NCI-H345 treated with DMSO at 0.1 percent for 48 hours (cell line): ENCODE results near the gene FRK.
"Not testable (repeated sequence)": the region's sequence is repeated elsewhere in the genome, so short reads cannot be mapped to it uniquely, and the experiment has no call there.

Experiments used
- DNase-seq: peaks from one replicate; lab custom pipeline; 2025; ENCODE audit not compliant: unreplicated experiment; lab: John Stamatoyannopoulos, UW

FRK gene

DNA sequence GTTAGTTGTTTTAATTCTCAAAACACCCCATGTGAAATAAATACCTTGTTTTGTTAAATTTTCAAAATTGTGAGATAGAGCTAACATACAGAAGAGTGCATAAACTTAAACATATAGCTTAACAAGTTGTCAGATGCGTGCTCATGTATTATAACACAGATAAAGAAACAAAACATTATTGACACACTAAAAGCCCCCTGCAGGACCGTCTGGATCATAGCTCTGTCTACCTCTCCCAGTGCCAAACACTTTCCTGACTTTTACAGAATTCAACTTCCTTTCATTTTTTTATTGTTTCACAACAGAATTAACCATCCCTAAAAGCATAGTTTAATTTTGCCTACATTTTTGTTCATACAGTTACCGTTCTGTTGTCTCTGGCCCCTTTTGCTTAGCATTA lies 17.8 kb upstream of the FRK start:
- no peak for DNase-seq

DNA sequence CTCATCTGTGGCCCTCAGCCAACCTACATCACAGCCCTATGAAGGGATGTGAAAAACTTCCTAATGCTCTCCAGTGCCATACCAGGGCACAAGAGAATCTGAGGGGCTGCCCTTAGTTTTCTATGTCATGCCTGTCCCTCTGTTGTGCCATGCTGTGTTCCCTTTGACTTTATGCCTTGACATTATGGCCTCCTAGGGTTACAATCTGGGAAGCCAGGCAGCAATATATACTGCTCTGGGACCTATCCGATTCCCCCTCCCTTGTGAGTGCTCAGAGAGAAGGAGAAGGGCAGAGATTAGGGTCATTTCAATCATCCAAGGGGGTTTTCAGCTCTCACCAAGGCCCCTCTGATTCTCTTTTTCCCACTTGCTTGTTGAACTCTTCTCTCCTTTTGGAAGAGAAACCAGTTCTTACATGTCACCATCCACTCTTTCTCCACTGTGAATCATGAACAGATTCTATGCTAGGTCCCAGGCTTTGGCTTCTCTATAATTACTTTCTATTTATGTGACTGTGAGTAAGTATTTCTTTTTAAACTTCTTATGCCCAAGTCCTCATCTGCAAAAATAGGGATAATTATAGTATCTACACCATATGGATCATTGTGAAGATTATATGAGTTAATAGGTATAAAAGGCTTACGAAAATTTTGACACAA lies 14.2 kb upstream of the FRK start:
- DNase-seq = no peak

DNA sequence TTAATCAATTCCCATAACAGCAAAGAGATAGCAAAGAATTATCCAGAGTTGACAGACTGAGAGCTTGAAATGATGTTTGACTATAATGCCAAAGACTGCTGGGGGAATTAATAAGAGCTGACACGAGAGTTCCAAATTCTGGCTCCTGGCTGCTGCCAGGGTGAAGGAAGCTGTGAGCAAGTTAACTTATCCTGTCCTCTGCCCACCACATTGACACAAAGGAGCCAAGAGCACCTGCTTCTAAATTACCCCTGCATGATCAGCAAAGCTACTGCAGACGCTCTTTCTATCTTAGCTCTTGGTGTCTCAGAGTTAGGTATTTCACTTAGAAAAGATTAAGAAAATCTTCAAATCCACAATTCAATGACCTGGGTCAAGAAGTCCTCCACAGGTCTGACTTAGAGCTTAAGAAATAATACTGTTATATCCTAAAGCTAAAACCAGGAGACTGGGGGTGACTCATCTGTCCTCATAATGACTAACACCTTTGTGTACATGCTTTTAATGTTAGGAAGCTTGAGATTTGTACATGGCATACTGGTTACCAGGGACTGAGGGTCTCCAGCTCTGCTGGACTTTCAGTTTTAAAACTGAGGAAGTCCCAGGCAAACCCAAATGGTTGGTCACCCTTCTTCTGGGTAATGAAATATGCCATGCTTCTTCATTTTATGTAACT lies 13.2 kb upstream of the FRK start:
- DNase-seq = no peak

DNA sequence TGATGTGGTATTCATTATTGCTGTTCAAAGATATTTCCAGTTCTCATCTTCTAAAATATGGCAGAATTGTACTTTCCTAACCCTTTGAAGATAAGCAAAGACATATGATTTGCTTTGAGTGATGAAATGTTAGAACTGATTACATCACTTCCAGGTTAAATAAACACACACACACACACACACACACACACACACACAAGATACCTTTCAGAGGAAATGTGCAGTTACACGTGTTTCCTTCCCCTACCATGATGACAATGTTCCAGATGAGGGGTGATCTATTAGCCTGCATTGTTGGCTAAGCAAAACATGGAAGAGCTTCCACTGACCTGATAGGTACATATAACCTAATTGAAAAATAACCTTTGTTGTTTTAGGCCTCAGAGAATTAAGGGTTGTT lies 11.7 kb upstream of the FRK start:
- no peak for DNase-seq

DNA sequence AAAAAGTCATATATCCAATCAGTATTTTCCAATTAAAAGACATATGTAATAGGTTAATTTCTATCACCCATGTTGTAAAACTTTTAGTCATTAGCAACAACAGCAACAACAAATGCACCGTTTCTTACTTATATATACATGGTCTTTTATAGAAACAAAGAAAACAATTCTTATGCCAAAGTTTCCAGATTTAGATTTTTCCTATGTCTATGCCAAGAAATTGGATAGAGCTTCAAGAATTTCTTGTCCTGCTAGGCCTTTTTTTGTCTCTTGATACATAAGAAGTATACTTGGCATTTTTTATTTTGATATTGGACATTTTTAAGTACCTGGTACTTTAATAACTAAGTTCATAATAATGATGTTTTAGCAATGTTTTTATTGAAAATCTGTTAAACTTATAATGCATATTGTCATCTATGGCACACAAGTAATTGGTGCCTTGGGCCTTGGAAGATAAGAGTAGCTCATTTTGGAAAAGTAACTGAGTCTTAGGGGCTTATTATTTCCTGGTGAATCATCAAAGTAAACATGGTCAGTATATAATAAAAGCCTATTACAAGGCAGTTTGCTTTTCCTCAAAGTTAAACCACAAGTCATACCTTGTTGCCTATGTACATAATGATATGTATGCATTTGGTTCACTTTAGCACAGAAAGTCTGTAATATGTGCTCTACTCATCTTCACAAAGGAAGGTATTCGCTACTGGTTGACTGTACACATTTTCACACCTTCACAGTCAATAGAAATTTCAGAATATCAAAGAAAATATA lies 10.1 kb upstream of the FRK start:
- DNase-seq = no peak

DNA sequence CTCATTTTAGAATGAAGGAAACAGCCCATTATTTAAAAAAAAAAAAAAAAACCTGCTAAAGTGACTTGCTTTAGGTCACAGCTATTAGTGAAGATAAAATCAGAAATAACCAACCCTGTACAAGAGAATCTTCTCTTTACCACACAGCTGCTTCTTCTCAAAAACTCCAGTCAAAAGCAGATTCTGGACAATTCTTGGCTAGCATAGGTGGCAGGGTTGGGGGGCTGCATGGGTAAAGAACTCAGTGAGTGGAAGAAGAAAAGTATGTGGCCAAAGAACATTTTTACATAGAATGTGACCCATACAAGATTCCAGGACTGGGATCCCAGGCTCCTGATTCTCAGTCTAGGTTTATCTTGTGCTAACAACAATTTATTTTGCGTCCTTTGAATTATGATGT lies 9.4 kb upstream of the FRK start:
- DNase-seq = no peak

DNA sequence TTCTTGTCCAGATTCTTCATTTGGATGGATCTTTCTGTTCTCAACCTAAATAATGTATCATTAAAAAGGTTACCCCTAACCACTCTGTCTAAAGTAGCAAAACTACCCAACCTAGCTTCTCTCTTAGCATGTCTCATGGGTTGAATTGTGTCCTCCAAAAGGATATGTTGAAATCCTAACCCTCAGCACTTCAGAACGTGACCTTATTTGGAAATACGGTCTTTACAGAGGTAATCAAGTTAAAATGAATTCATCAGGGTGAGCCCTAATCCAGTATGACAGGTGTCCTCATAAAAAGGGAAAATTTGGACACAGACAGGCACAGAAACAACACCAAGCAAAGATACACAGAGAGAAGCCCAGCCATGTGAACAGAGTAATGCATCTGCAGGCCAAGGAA lies 6.1 kb upstream of the FRK start:
- no peak for DNase-seq

DNA sequence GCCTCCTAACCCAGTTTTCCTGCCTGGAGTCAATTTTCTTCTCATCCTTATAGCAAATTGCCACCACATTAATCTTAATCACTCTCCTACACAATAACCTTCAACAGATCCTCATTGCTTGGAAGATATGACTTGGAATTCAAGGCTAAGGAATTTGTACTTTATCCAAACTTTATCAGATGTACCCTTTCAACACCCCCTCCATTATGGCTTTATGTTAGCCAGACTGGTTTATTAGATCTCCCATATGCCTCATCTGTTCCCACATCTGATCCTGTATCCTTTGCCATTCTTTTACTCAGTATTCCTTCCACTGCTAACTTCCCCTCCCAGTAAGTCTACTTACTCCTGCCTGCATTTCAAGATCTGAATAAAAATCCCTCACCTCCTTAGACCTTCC lies 4.0 kb upstream of the FRK start:
- no peak for DNase-seq

DNA sequence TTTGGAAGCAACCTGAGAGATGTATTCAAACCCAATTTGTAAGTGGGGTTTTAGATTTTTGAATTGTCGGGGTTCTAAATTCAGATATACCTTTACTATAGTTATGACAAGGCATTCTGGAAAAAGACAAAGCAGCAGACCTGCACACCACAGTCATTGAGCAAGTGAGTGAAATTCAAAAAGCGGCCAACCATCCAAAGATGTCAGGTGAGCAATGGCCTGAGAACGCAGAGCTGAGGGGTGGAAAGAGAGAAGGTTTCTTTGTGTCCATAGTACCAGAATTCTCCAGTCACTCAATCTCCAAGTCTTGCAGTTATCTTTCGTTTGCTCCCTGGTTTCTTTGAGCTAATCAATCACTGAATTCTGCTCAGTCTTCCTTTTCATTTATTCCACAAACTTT lies 1.8 kb upstream of the FRK start:
- DNase-seq = no peak

DNA sequence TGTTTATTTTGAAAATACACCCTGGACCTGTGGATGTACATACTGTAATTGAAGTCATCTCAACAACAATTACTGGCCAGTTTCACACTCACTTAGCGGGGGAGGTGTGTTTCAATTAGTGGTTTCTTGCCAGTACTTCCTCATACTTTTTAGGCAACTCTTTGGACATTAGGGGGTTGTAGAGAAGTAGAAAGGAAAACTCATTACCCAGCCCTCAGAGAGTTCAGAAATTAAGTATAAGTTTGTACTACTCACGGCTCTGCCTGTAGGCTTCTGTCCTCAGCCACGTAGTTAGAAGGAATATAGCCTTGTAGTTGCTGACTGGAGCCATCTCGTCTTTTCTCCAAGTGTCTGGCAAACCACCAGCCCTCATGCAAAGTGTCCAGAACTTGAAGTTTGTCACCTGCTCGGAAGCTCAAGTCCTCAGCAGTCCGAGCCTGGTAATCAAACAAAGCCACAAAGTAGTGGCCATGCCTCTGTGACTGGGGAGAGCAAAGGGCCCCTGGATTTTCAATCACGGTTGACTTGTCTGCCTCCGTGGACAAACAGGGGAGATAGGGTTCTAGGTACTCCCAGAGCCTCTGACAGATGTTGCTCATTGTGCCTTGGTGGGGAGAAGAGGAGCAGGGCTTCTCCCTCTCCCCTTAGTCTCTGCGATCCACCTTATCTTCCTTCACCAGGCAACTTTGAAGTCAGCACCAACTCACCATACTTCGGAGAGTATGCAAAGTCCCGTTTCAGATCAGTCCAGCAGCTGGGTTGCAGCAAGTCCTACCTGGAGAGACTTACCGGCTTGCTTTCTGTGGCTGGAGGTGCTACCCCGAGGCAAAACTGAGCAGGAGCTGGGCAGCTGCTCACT lies 749 bp downstream of the FRK start:
- DNase-seq = no peak

DNA sequence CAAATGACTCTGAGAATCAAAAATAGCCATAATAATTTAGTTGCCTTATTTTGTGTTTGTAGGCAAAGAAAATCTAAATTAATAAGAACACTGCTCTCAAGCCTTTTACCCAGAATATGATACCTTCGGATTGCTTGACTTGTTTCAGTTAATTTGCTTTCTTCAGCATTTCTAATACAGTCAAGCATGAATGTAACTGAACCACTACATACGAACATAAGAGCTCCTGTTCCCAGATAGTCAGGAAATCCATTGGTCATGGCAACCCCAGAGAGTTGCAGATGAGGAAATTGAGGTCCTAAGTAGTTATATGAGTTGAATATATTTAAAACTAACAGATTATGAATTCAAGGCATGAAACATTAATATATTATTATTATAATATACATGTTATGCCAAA lies 2.9 kb downstream of the FRK start:
- no peak for DNase-seq

DNA sequence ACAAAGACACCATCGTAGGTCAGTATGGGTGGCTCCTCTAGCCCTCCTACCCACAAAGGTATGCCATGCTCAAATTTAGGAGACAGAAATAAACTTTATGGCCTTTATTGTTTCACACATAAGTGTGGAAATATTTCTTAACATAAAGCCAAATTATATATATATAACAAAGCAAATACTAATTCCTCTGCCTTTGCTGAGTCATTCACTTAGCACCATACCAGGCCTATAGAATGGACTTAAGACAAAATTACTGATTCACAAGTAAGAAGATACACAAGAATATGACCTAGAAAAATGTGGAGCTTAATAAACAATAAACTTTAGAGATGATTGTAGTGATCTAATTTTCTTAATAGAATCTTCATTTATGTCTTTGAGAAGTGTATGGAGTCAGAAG lies 5.2 kb downstream of the FRK start:
- no peak for DNase-seq

DNA sequence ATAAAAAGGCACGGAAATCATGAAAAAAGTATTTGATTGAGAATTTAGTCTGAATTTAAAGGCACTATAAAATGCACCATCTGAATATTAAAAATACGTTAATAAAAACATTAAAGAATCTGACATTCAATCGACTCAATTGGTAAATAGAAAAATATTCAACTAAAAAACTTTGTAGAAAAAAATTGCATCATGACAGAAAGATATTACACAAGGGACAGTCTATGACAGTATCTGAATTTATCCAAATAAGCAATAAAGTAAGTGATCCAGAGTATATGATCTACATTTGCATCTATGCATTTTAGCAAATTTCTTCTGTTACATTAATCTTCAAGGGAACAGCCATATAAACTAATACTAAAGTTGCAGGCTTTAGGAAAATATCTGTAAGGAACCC lies 9.4 kb downstream of the FRK start:
- no peak for DNase-seq

DNA sequence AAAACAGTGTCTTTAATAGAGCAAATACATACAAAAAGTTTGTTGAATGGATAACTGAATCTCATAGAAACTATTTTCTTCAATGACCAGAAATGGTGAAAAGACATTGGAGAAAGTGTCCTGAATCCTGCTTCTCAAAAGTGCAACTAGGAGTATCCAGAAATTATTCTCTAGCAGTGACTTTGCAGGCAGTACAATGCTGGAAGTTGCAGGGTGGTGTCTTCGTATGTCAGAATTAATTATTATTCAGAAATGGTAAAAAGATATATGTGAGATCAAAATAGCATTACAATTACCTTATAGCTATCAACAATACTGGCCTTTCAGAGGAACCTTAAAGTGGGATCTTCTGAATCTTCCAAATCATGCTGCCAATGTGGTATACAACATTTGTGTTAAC lies 10.0 kb downstream of the FRK start:
- DNase-seq = no peak

DNA sequence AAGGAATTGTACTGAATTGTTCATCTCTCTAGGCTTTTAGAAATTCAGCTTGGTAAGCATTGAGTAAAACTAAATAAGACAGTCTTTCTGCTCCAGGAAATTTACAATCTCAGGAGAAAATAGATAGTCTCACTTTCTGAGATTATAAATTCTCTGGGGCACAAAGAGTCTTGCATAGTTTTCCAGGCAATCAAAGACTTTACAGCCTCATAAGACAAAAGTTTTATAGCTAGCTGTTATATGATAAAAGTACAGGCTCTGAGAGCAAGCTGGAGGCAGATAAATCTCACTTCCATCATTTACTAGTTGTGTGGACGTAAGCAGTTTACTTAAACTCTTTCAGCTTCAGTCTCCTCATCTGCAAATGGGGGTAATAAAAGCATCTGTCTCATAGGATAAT lies 11.4 kb downstream of the FRK start:
- no peak for DNase-seq

DNA sequence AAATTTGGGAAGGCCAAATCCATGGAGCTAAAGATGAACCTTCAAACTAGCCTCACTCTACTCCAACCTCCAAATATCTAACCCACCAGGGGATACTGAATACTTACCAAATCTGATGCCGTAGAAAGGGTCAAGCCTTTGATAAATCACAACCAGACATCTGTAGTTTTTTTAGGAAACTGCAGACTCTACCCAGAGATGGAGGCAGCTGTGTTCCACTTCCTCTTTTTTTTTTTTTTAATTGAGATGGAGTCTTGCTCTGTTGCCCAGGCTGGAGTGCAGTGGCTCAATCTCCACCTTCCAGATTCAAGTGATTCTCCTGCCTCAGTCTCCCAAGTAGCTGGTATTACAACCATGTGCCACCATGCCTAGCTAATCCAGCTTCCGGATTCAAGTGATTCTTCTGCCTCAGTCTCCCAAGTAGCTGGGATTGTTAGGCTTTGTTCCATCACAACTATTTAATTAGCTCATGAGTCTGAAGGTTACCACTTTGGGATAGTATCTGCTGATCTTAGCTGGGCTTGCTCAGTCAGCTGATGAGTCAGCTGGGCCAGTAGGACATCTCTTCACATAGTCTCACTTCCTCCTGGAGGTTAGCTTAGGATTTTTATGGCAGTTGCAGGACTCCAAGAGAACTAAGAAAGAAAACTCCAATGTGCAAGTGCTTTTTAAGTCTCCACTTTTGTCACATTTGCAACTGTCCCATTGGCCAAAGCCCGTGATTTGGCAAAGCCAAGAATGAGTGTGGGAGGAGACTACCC lies 13.3 kb downstream of the FRK start:
- DNase-seq = no peak

DNA sequence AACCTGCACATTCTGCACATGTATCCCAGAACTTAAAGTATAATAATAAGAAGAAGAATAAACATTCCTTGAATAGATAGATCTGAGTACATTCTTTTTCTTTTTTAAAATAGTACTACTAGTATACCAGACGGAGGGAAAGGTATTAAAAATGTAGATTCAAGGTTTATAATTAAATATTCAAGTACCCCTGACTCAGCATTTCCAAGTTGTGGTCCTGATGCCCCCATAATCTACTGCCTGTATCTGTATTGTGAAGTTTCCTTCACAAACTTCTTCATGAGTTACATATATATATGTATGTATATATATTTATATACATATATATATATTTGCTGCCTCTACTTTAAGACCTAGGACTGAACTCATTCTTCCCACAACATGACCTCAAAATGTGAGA lies 14.0 kb downstream of the FRK start:
- no peak for DNase-seq

DNA sequence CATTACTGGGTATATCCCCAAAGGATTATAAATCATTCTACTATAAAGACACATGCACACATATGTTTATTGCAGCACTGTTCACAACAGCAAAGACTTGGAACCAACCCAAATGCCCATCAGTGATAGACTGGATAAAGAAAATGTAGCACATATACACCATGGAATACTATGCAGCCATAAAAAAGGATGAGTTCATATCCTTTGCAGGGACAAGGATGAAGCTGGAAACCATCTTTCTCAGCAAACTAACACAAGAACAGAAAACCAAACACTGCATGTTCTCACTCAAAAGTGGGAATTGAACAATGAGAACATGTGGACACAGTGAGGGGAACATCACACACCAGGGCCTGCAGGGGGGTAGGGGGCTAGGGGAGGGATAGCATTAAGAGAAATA lies 14.4 kb downstream of the FRK start:
- not testable (repeated sequence) for DNase-seq

DNA sequence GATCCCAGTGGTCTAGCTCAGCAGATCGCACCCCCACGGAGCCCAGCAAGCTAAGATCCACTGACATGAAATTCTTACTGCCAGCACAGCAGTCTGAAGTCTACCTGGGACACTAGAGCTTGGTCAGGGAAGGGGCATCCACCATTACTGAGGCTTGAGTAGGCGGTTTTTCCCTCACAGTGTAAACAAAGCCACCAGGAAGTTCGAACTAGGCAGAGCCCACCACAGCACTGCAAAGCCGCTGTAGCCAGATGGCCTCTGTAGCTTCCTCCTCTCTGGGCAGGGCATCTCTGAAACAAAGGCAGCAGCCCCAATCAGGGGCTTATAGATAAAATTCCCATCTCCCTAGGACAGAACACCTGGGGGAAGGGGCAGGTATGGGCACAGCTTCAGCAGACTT lies 18.8 kb downstream of the FRK start:
- DNase-seq = no peak

DNA sequence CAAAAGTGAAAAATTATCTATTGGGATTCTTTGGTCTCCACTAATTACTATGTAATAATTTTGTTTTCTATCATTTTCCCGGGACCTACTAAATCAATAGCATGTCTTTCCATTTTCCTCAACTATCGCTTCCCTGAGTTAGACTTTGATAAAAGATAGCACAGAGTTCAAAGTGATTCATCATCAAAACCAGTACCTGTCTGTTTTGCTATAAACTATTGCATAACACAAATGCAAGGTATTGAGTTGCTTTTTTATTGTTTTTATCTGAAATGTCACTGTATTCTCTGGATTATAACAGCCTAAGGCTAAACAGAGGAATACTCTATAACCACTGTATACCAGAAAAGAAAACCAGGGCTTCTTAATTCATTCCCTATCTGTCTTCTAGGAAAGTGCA lies 19.7 kb downstream of the FRK start:
- no peak for DNase-seq

DNA sequence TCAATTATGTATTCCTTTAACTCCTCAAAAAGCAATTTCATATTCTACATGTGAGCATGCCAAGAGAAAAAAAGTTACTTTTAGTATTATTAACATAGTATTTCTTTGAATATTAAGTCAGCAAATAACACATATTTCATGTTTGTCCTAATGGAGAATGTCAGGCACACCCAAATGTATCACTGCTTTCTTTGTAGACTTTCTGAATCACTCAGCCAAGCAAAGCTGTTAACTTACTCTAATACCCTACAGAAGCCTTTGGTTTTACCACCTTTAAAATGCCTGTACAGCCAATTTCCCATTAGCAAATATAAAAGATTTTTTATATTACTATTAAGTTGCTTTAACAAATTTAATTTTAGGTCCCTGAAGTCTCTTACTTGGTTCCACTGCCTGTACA lies 23.8 kb downstream of the FRK start:
- DNase-seq = no peak
